HepG2 (cell line): ENCODE data around the gene LYPD4. TPM values are rescaled to one million over a fixed set of nuclear protein-coding genes. Genes with fewer than 3 reads are reported as not detected.

Source experiments
- AGO1 ChIP-seq: fragments of 200-400 bp; formaldehyde crosslinking; IDR thresholded peaks from 2 replicates; pipeline ENCODE4 v1.6.1; 2017; ENCODE audit warnings: mild to moderate bottlenecking, low read depth, low read length, moderate library complexity; ENCODE audit not compliant: poor library complexity, severe bottlenecking
- ASH2L ChIP-seq: fragments of 300-600, 200-600 bp; sonication (generic); IDR thresholded peaks from 2 replicates; pipeline ENCODE4 v1.7.0; 2017; ENCODE audit warnings: low read depth, mild to moderate bottlenecking, moderate library complexity, mixed read lengths, low read length; ENCODE audit not compliant: insufficient read length
- DR1 ChIP-seq: sonication (generic); formaldehyde crosslinking; IDR thresholded peaks from 2 replicates; pipeline ENCODE4 v1.8.0; 2021; ENCODE audit warnings: mild to moderate bottlenecking, missing genetic modification reagents, inconsistent platforms
- ELF1 ChIP-seq: sonication (generic); formaldehyde crosslinking; IDR thresholded peaks from 2 replicates; pipeline ENCODE4 v1.4.0; 2020; ENCODE audit warnings: missing genetic modification reagents
- ELF3 ChIP-seq: IDR thresholded peaks from 2 replicates; pipeline ENCODE4 v1.6.1; 2016; ENCODE audit warnings: missing genetic modification reagents, missing compliant biosample characterization
- FOXO4 ChIP-seq: sonication (generic); formaldehyde crosslinking; conservative IDR thresholded peaks from 2 replicates; pipeline ENCODE4 v1.8.1; 2023; ENCODE audit warnings: missing genetic modification reagents
- MTERF4 ChIP-seq: sonication (generic); formaldehyde crosslinking; IDR thresholded peaks from 2 replicates; pipeline ENCODE4 v1.8.0; 2023; ENCODE audit warnings: mild to moderate bottlenecking, missing genetic modification reagents
- NFE2L2 ChIP-seq: fragments of 150-350 bp; IDR thresholded peaks from 2 replicates; pipeline ENCODE4 v1.6.1; 2014; ENCODE audit warnings: low read length
- RNF219 ChIP-seq: sonication (generic); formaldehyde crosslinking; IDR thresholded peaks from 2 replicates; pipeline ENCODE4 v1.5.0; 2020; ENCODE audit warnings: mild to moderate bottlenecking, missing genetic modification reagents
- THAP11 ChIP-seq: IDR thresholded peaks from 2 replicates; pipeline ENCODE4 v1.6.1; 2016; ENCODE audit warnings: missing biosample characterization, missing genetic modification reagents
- ZBTB43 ChIP-seq: sonication (generic); formaldehyde crosslinking; conservative IDR thresholded peaks from 2 replicates; pipeline ENCODE4 v1.4.0; 2020; ENCODE audit warnings: missing genetic modification reagents
- ZFX ChIP-seq: sonication (generic); formaldehyde crosslinking; IDR thresholded peaks from 2 replicates; pipeline ENCODE4 v1.4.0; 2020; ENCODE audit warnings: mild to moderate bottlenecking, low read depth, missing genetic modification reagents, moderate library complexity
- ZNF142 ChIP-seq: sonication (generic); formaldehyde crosslinking; IDR thresholded peaks from 2 replicates; pipeline ENCODE4 v1.4.0; 2020; ENCODE audit warnings: missing genetic modification reagents
- ZNF432 ChIP-seq: sonication (generic); formaldehyde crosslinking; IDR thresholded peaks from 2 replicates; pipeline ENCODE4 v1.5.0; 2020; ENCODE audit warnings: missing genetic modification reagents, mild to moderate bottlenecking, borderline replicate concordance
- ZNF709 ChIP-seq: sonication (generic); formaldehyde crosslinking; IDR thresholded peaks from 2 replicates; pipeline ENCODE4 v1.5.0; 2020; ENCODE audit warnings: mild to moderate bottlenecking, missing genetic modification reagents
- ZNF768 ChIP-seq: sonication (generic); formaldehyde crosslinking; IDR thresholded peaks from 2 replicates; pipeline ENCODE4 v1.4.0; 2020; ENCODE audit warnings: missing genetic modification reagents
- polyA plus RNA-seq, 8 experiments: library from polyadenylated mRNA; depleted of rRNA in 3 of 8; stranded (reverse) in 7 of 8; unstranded in 1 of 8; fragments of >200 nt; fragmentation: Illumina TruSeq in 4 of 8; extraction: Trizol in 4 of 8; gene quantifications; 2 replicates each; pipeline versions ENCODE4 v1.2.1 to v1.2.3, GENCODE V29; 2011 to 2016; ENCODE audit warnings: low read depth in 4 of 8, missing spikeins in 1 of 8, mixed read lengths in 1 of 8; ENCODE audit not compliant: insufficient read depth in 1 of 8
- total RNA-seq, 5 experiments: library from RNA; depleted of rRNA; stranded (reverse); fragments of >200 nt; fragmentation: Illumina TruSeq; extraction: Trizol; gene quantifications; 2 replicates each; pipeline ENCODE4 v1.2.3, GENCODE V29; 2016; ENCODE audit warnings: low read depth in 1 of 5

Gene LYPD4
- total and polyA plus RNA-seq, 2 of the 13 experiments (the other 11 are each of a cell fraction or from before 2014, with no cell fraction given), result not detected

- TF ChIP-seq ZNF142 (CRISPR knock-in tag) (no peak), DR1 (CRISPR knock-in tag) (no peak), THAP11 (CRISPR knock-in tag) (peak; percentile 46; the same call in 1 of the 2 replicates), RNF219 (CRISPR knock-in tag) (no peak), FOXO4 (CRISPR knock-in tag) (no peak), AGO1 (no peak), ELF3 (CRISPR knock-in tag) (0 out of 2 replicates have a peak, but pooled peaks have one; percentile 32), ZNF432 (CRISPR knock-in tag) (no peak), ZFX (CRISPR knock-in tag) (peak; percentile 5; the same call in 1 of the 2 replicates), MTERF4 (no peak), ZBTB43 (CRISPR knock-in tag) (no peak), NFE2L2 (no peak), ZNF709 (CRISPR knock-in tag) (peak; percentile 36), ELF1 (no peak), ASH2L (no peak), ZNF768 (CRISPR knock-in tag) (peak; percentile 15; the same call in 1 of the 2 replicates)
Observed at GRCh38 chr19:41882568-41883462, 38.3 kb upstream of the LYPD4 start, which contains the start of gene ARHGEF1 (continued).
